Sciatic nerve (tissue), 2 donors: Measurements from ENCODE around the gene GLRX5. TPM values are rescaled to one million over a fixed set of nuclear protein-coding genes. Genes with fewer than 3 reads are reported as not detected.
"Not testable (repeated sequence)": the region's sequence is repeated elsewhere in the genome, so short reads cannot be mapped to it uniquely, and the experiment has no call there.

Source experiments
- ATAC-seq: fragments of 200-7000 bp; cut with Tn5 transposase; one replicate; pipeline ENCODE4 v1.9.1; 2020; ENCODE audit warnings: mild to moderate bottlenecking, moderate library complexity
- DNase-seq: peaks from one replicate; pipeline ENCODE4 v3.0.0-alpha.2; 2020; ENCODE audit warnings: low spot score
- intact Hi-C: fragments of 100-400 bp; cut with DNase I; formaldehyde crosslinking; loops from one replicate; pipeline ENCODE4 v1.14.2; 2022
- total RNA-seq: library from RNA; stranded (reverse); fragmentation: NEBNext Ultra II Directional; extraction: Animal tissue kit (Norgen Biotek cat#: 25700); gene quantifications from one replicate; pipeline ENCODE4 v1.2.1, GENCODE V29; 2021
- donor health status: DM: no; HTN: no; CAD: no.
- donor health status: DM: no; HTN: no; CAD: no.

The GLRX5 gene
- total RNA-seq, 1 donor from 2014 or later: 25.8 TPM

DNA sequence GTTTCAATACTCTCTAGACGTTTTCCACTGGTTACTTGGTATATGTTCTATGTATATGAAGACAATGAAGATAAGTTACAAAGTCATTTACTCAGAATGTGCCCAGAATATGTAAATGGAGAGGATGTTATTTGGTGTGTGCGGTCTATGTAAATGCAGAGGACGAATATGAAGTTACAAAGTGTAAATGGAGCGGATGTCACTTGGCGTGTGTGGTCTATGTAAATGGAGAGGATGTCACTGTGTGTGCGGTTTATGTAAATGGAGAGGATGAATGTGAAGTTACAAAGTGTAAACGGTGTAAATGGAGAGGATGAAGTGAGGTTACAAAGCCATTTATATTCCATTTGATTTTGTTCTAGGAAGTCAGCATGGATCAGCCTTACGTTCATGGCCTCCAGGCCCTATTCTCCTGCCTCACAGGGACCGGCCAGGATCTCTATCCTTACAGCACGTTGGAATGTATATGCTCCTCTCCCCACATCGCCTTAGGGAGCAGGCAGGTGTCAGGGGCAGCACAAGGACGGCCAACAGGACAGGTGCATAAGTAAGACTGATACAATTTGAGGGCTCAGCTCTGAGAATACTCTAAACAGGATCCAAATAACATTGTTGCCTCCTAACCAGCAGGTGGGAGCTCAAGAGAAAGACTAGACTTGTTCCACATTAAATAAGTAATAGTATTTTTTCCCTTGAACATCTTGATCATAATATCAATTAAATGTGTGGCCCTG, 42.4 kb downstream of the GLRX5 start:
- intact Hi-C loops: no loop called here
- ATAC-seq (no peak), DNase-seq (no peak)

DNA sequence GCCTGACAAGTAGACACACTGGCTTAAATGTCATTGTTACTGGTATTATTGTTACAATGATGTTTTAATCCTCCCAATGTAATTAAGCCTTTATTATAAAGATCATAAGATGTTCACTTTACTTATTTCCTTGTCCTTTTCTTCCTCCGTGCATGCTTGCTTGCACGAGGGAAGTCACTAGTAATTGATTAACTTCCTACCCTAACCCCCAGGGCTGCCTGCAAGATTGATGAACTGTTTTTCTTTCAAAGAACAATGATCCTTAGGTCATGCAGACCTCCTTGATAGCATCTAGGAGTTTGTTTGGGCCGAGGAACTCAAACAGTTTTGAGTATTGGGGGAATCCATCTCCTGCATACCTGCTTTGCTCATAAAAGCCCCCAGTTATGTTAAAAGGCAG, 43.0 kb downstream of the GLRX5 start:
- ATAC-seq (no peak), DNase-seq (no peak)
- intact Hi-C loops: no loop called here

DNA sequence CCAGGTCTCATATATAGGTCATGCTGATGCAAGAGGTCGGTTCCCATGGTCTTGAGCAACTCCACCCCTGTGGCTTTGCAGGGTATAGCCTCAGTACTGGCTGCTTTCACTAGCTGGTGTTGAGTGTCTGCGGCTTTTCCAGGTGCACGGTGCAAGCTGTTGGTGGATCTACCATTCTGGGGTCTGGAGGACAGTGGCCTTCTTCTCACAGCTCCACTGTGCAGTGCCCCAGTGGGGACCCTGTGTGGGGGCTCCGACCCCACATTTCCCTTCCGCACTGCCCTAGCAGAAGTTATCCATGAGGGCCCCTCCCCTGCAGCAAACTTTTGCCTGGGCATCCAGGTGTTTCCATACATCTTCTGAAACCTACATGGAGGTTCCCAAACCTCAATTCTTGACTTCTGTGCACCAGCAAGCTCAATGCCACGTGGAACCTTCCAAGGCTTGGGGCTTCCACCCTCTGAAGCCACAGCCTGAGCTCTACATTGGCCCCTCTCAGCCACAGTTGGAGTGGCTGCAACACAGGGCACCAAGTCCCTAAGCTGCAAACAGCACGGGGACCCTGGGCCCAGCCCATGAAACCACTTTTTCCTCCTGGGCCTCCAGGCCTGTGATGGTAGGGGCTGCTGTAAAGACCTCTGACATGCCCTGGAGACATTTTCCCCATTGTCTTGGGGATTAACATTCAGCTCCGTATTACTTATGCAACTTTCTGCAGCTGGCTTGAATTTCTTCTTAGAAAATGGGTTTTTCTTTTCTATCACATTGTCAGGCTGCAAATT, 49.2 kb downstream of the GLRX5 start:
- intact Hi-C loops, ATAC-seq, DNase-seq: not testable (repeated sequence)

DNA sequence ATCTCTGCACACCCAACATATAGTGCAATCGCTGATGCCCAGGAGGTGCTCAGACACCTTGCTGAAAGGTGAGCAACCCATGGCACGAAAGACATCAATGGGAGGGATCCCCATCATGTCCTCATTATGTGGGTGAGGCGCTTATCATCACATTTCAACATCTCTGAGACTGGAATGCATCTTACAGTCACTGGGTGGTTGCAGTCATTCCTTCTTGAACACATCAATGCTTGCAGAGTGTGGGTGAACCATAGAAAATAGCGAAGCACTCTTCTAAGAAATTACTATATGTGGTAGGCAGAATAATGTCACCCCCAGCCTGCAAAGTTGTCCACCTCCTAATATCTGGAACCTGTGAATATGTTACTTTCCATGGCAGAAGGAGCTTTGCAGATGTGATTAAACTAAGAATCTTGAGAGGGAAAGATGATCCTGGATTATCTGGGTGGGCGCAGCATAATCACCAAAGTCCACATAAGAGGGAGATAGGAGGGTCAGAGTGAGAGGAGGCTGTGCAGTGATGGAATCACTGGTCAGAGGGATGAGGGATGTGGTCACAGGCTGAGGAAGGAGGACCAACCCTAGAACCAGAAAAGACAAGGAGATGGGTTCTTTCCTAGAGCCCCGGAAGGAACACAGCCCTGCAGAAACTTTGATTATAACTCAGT, 51.2 kb downstream of the GLRX5 start:
- intact Hi-C loops: no loop called here
- ATAC-seq: no peak
- DNase-seq: no peak

DNA sequence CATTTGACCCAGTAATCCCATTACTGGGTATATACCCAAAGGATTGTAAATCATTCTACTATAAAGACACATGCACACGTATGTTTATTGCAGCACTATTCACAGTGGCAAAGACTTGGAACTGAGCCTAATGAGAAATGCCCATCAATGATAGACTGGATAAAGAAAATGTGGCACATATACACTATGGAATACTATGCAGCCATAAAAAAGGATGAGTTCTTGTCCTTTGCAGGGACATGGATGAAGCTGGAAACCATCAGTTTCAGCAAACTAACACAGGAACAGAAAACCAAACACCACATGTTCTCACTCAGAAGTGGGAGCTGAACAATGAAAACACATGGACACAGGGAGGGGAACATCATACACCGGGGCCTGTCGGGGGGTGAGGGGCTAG, 56.3 kb downstream of the GLRX5 start:
- DNase-seq, ATAC-seq, intact Hi-C loops: not testable (repeated sequence)

Other genes starting within 250 kb of the GLRX5 start
- 41.8 TPM for gene CLMN, start 215.1 kb upstream of the GLRX5 start, total RNA-seq
- 75.3 TPM for gene SYNE3, start 18.4 kb upstream of the GLRX5 start, total RNA-seq
- gene TCL1B, start 151.4 kb downstream of the GLRX5 start, total RNA-seq: not detected
- gene TCL1A, start 179.1 kb downstream of the GLRX5 start, total RNA-seq: 0.67 TPM